T-helper 2 cell treated with Interferon-gamma antibody and Interleukin-4, amounts not matched to agents 100 ng/mL and 5 ng/mL, for 36 hours (primary cell): ENCODE data around the gene THAP3. TPM values are rescaled to one million over a fixed set of nuclear protein-coding genes. Genes with fewer than 3 reads are reported as not detected.

Experiments used
- intact Hi-C: fragments of 100-400 bp; cut with micrococcal nuclease; formaldehyde crosslinking; loops from one replicate; pipeline ENCODE4 v1.15.1; 2023
- total RNA-seq: library from RNA; stranded (reverse); gene quantifications from 2 replicates; pipeline ENCODE4 v1.2.3, GENCODE V29; 2022

Gene THAP3
- total RNA-seq, result 17.1 and 19.4 TPM in 2 replicates

GRCh38 chr1:6624710-6625583 lies at the start of gene THAP3:
TSS of gene THAP3 (plus strand) at chr1:6624868. CDS start at chr1:6625219, 351 bp downstream.
- intact Hi-C loops, result loop anchor here (1.0 kb wide), 4 partner anchors 12 to 71 kb away; partner anchors contain the start of genes KLHL21, NOL9, PHF13 and ZBTB48

- intact Hi-C loops, result no loop called here
Measured at GRCh38 chr1:6577831-6578525, 46.7 kb upstream of the THAP3 start.

DNA sequence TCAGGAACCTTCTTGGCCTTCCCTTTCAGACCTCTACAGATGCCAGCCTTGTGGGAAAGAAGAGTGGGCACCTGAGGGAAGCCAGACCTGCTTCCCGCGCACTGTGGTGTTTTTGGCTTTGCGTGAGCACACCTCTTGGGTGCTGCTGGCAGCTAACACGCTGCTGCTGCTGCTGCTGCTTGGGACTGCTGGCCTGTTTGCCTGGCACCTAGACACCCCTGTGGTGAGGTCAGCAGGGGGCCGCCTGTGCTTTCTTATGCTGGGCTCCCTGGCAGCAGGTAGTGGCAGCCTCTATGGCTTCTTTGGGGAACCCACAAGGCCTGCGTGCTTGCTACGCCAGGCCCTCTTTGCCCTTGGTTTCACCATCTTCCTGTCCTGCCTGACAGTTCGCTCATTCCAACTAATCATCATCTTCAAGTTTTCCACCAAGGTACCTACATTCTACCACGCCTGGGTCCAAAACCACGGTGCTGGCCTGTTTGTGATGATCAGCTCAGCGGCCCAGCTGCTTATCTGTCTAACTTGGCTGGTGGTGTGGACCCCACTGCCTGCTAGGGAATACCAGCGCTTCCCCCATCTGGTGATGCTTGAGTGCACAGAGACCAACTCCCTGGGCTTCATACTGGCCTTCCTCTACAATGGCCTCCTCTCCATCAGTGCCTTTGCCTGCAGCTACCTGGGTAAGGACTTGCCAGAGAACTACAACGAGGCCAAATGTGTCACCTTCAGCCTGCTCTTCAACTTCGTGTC lies 45.9 kb upstream of the THAP3 start:
- intact Hi-C loops, result loop anchor here (1.0 kb wide), 3 partner anchors 24 to 47 kb away; partner anchors contain the start of genes KLHL21 and PHF13

DNA sequence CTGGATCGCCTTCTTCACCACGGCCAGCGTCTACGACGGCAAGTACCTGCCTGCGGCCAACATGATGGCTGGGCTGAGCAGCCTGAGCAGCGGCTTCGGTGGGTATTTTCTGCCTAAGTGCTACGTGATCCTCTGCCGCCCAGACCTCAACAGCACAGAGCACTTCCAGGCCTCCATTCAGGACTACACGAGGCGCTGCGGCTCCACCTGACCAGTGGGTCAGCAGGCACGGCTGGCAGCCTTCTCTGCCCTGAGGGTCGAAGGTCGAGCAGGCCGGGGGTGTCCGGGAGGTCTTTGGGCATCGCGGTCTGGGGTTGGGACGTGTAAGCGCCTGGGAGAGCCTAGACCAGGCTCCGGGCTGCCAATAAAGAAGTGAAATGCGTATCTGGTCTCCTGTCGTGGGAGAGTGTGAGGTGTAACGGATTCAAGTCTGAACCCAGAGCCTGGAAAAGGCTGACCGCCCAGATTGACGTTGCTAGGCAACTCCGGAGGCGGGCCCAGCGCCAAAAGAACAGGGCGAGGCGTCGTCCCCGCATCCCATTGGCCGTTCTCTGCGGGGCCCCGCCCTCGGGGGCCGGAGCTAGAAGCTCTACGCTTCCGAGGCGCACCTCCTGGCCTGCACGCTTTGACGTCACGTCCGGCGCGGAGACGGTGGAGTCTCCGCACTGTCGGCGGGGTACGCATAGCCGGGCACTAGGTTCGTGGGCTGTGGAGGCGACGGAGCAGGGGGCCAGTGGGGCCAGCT lies 45.1 kb upstream of the THAP3 start, which contains the start of gene ZBTB48:
TSS of gene ZBTB48 (plus strand) at position 621 of the 745 bp plus-strand sequence. CDS start 616 bp downstream, outside the sequence.
- intact Hi-C loops, result loop anchor here (1.0 kb wide), 3 partner anchors 23 to 46 kb away; partner anchors contain the start of genes KLHL21 and PHF13

DNA sequence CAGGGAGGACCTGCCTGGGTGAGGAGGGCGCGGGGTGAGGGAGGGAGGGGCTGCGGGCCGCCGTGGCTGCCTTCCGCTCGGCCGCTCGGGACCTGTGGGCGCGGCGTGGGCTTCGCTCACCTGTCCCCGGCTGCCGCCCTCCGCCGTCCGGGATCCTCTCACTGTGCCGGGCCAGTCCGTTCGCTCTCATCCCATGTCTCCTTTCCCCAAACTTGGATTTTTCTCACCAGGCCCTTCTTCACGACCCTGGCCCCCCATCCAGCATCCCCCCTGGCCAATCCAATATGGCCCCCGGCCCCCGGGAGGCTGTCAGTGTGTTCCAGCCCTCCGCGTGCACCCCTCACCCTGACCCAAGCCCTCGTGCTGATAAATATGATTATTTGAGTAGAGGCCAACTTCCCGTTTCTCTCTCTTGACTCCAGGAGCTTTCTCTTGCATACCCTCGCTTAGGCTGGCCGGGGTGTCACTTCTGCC lies 44.5 kb upstream of the THAP3 start:
- intact Hi-C loops, result no loop called here

DNA sequence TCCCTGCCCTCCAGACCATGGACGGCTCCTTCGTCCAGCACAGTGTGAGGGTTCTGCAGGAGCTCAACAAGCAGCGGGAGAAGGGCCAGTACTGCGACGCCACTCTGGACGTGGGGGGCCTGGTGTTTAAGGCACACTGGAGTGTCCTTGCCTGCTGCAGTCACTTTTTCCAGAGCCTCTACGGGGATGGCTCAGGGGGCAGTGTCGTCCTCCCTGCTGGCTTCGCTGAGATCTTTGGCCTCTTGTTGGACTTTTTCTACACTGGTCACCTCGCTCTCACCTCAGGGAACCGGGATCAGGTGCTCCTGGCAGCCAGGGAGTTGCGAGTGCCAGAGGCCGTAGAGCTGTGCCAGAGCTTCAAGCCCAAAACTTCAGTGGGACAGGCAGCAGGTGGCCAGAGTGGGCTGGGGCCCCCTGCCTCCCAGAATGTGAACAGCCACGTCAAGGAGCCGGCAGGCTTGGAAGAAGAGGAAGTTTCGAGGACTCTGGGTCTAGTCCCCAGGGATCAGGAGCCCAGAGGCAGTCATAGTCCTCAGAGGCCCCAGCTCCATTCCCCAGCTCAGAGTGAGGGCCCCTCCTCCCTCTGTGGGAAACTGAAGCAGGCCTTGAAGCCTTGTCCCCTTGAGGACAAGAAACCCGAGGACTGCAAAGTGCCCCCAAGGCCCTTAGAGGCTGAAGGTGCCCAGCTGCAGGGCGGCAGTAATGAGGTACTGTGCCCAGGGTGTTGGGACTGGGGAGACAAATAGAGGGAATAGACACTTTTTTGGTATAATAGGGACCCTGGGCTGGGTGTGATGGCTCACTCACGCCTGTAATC lies 43.9 kb upstream of the THAP3 start:
- intact Hi-C loops, result no loop called here

GRCh38 chr1:6581561-6582305 lies 42.9 kb upstream of the THAP3 start:
- intact Hi-C loops, result no loop called here

DNA sequence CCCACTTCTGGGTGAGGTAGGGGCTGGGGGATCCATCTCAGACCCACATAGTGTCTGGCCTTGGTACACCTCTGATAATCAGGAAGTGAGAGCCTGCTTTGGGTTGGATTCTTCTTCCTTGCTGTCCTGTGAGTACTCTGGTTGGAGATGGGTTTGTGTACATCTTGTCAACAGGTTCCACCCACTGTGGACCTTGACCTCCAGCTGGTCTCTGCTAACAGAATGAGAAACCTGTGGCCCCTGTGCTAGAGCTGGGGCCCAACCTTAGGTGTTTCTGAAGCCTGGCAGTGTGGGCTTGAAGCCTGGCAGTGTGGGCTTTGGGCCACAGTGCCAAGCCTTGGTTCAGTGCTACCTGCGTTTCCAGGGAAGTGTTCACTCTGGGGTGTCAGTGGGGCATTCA lies 42.3 kb upstream of the THAP3 start:
- intact Hi-C loops, result no loop called here

- intact Hi-C loops, result no loop called here
Measured at GRCh38 chr1:6584126-6585080, 40.3 kb upstream of the THAP3 start.

GRCh38 chr1:6585081-6585722 lies 39.5 kb upstream of the THAP3 start:
- intact Hi-C loops, result no loop called here

GRCh38 chr1:6585841-6586240 lies 38.8 kb upstream of the THAP3 start:
- intact Hi-C loops, result no loop called here

DNA sequence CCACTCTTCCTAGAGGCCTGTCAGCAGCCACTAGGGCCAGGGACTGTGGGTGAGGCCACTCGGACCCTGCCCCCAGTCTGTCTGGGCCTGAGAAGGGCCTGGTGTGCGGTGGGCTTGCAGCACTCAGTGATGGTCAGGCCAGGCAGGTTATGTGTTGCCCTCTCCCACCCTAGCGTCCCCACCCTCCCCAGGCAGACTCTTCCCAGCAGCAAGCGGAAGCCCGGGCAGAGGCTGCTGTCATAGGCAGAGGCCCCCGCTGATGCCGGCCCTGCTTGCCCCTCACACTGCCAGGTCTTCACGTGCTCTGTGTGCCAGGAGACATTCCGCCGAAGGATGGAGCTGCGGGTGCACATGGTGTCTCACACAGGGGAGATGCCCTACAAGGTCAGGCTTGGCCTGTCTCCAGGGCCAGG lies 38.3 kb upstream of the THAP3 start:
- intact Hi-C loops, result no loop called here

GRCh38 chr1:6587261-6588005 lies 37.2 kb upstream of the THAP3 start:
- intact Hi-C loops, result no loop called here

DNA sequence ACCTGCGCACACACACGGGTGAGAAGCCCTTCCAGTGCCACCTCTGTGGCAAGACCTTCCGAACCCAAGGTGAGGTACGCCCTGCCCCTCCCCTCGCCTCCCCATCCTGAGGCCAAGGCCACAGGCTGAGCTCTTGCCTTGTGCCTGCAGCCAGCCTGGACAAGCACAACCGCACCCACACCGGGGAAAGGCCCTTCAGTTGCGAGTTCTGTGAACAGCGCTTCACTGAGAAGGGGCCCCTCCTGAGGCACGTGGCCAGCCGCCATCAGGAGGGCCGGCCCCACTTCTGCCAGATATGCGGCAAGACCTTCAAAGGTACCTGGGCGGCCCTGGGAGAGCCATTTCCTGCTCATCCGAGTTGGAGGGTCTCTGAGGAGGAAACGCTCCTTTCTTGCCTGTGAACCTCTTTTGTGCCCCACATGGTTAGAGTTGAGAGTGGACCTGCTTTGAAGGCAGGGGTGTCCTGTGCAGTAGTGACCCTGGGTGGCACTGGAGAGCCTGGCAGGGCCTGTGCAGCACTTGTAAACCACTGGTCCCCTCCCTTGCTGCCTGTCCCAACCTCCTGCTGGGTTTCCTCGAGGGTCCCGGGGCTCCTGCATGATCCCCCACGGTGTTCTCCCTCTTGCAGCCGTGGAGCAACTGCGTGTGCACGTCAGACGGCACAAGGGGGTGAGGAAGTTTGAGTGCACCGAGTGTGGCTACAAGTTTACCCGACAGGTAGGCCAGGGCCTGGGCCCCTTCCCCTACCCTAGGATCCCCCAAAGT lies 36.4 kb upstream of the THAP3 start:
- intact Hi-C loops, result no loop called here

- intact Hi-C loops, result no loop called here
Measured at GRCh38 chr1:6588893-6589520, 35.7 kb upstream of the THAP3 start.
